Peyer's patch (tissue), 4 donors: ENCODE results near the gene ATCAY.

Source experiments
- POLR2A ChIP-seq, 2 donors: fragments of 450-650 bp; IDR thresholded peaks; one replicate each; pipeline ENCODE4 v1.5.1; 2017; ENCODE audit warnings: antibody characterized with exemption in 2 of 2, mild to moderate bottlenecking in 2 of 2, moderate library complexity in 2 of 2
- TF ChIP-seq, protein P1 (sequence below), 6 experiments: fragments of 450-650 bp in 4 of 6; fragments of 200-600 bp in 2 of 6; sonication (generic) in 1 of 6; IDR thresholded peaks; one replicate each; pipeline ENCODE4 v1.5.1; 2017 to 2019; ENCODE audit warnings: antibody characterized with exemption in 6 of 6, mild to moderate bottlenecking in 3 of 6, moderate library complexity in 1 of 6

DNA sequence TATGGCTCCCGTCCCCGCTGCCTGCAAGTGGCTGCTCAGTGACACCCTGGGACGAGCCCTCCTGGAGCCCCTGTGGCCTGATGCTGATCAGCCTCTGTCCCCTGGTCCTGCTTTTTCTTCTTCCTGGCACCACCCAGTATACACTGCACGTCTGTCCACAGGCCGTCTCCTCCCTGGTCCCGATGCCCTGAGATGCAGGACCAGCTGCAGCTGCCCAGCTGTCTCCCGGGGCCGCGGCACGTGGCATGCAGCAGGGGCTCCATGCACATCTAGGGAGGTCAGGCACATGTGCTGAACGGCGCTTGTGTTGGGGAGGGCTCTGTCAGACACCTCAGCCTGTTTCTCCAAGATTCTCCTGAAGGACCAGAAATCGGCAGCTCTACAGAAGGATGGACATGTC, 41.8 kb upstream of the ATCAY start:
- TF ChIP-seq, protein P1, sequence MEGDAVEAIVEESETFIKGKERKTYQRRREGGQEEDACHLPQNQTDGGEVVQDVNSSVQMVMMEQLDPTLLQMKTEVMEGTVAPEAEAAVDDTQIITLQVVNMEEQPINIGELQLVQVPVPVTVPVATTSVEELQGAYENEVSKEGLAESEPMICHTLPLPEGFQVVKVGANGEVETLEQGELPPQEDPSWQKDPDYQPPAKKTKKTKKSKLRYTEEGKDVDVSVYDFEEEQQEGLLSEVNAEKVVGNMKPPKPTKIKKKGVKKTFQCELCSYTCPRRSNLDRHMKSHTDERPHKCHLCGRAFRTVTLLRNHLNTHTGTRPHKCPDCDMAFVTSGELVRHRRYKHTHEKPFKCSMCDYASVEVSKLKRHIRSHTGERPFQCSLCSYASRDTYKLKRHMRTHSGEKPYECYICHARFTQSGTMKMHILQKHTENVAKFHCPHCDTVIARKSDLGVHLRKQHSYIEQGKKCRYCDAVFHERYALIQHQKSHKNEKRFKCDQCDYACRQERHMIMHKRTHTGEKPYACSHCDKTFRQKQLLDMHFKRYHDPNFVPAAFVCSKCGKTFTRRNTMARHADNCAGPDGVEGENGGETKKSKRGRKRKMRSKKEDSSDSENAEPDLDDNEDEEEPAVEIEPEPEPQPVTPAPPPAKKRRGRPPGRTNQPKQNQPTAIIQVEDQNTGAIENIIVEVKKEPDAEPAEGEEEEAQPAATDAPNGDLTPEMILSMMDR (IDR thresholded peaks at IDR 0.05): no peak
- no peak for TF ChIP-seq POLR2A (IDR thresholded peaks at IDR 0.05)
